Bronchial epithelial cell (primary cell): ENCODE measurements around the gene RAB40C. TPM values are rescaled to one million over a fixed set of nuclear protein-coding genes. Genes with fewer than 3 reads are reported as not detected.

Source experiments
- DNase-seq: peaks from one replicate; pipeline ENCODE4 v3.0.0-alpha.2; 2010; ENCODE audit warnings: low read depth
- FAIRE-seq: peaks from 2 replicates; lab custom pipeline; 2011; peaks lifted over from hg19 to GRCh38; lab: Jason Lieb, UNC
- H3K27me3 ChIP-seq: 2 replicates; pipeline ENCODE4 v1.5.1; 2011; ENCODE audit warnings: low read length; ENCODE audit not compliant: control insufficient read depth, insufficient read depth
- H3K36me3 ChIP-seq: 2 replicates; pipeline ENCODE4 v1.5.1; 2011; ENCODE audit warnings: low read length; ENCODE audit not compliant: control insufficient read depth, insufficient read depth
- H3K4me3 ChIP-seq: 2 replicates; pipeline ENCODE4 v1.5.1; 2011; ENCODE audit warnings: mild to moderate bottlenecking, low read depth, low read length, control low read depth
- CTCF ChIP-seq: IDR thresholded peaks from 2 replicates; pipeline ENCODE4 v1.5.1; 2011; ENCODE audit warnings: mild to moderate bottlenecking, moderate library complexity, low read length, control low read depth, inconsistent platforms; ENCODE audit not compliant: insufficient read depth, severe bottlenecking
- total RNA-seq: library from RNA; depleted of rRNA; stranded (reverse); fragments of >200 nt; gene quantifications from 2 replicates; pipeline ENCODE4 v1.2.1, GENCODE V29; 2014

Gene RAB40C
- total RNA-seq, 1 donor from 2014 or later, result 10.8 TPM

GRCh38 chr16:572865-573650, 16.8 kb upstream of the RAB40C start:
- Histone ChIP-seq H3K27me3 (no peaks in the 10 kb centered on the region), H3K4me3 (no peak overlapping the region), H3K36me3 (peaks cover 2% of the 10 kb centered on the region)
- FAIRE-seq, result no peak
- no peak for DNase-seq
- TF ChIP-seq CTCF, result no peak

GRCh38 chr16:574021-574760, 15.7 kb upstream of the RAB40C start:
- H3K4me3 ChIP-seq, result no peak overlapping the region
- no peak for TF ChIP-seq CTCF
- H3K36me3 ChIP-seq, result peaks cover 2% of the 10 kb centered on the region
- H3K27me3 ChIP-seq, result no peaks in the 10 kb centered on the region
- FAIRE-seq, result no peak
- DNase-seq, result no peak

DNA sequence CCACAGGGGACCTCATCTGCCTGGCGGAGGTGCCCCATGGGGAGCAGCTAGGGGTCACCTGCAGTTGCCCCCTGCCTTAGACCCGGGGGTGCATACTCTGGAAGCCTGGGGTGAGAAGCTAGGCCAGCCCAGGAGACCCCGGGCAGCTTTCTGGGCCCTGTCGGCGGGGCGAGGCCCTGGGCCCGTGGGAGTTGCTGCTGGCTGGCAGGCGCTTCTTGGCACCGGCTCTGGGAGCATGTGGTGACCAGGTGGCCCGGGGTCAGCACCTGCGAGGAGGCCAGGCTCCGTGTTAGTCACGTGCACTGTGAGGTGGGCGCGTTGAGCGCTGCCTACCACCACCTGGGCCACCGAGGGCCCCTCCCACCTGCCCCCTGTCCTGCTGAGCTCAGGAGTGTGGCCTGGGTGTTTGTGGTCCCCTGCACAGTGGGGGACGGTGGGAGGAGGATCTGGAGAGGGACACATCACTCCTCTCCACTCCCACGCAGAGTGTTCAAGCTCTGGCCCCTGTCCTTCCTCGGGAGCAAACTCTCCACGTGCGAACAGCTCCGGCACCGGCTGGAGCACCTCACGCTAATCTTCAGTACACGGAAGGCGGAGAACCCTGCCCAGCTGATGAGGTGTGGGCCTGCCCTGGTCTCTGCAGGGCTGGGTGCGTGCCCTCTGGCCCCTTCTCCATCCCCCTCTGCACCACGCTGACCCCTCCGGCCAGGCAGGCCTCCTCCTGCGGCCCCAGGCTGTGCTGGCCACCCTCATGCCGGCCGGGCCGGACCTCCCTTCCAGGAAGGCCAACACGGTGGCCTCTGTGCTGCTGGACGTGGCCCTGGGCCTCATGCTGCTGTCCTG, 14.3 kb upstream of the RAB40C start:
- DNase-seq, result no peak
- no peak for FAIRE-seq
- no peak for TF ChIP-seq CTCF
- Histone ChIP-seq H3K36me3 (peaks cover 4% of the 10 kb centered on the region), H3K4me3 (no peak overlapping the region), H3K27me3 (no peaks in the 10 kb centered on the region)

DNA sequence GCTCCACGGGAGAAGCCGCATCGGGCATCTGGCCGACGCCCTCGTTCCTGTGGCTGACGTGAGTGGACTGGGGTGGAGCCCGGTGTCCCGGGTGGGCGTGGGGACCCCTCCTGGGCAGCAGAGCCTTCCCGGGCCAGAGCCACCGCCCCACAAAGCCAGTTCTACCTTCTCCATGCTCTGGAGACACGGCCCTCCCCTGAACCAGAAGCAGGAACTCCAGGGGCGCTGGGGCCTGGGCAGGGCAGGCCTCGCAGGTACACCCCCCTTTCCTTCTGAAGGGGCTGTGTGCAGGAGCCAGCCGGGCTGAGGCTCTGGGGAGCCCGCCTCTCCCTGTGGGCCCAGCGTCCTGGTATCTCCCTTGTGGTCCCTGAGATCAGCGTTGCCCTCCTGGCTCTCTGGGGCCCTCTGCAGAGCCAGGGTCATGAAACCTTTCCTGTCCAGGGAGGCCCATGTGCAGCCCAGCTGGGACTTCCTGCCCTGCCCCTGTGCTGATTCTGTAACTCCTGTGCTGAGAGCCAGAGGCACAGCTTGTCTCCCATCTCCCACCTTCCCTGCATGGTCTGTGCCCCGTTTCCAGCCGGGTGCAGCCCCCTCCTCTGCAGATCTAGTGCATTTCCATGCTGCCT, 13.6 kb upstream of the RAB40C start:
- Histone ChIP-seq H3K36me3 (peaks cover 5% of the 10 kb centered on the region), H3K4me3 (no peak overlapping the region), H3K27me3 (no peaks in the 10 kb centered on the region)
- no peak for DNase-seq
- no peak for TF ChIP-seq CTCF
- FAIRE-seq, result no peak

DNA sequence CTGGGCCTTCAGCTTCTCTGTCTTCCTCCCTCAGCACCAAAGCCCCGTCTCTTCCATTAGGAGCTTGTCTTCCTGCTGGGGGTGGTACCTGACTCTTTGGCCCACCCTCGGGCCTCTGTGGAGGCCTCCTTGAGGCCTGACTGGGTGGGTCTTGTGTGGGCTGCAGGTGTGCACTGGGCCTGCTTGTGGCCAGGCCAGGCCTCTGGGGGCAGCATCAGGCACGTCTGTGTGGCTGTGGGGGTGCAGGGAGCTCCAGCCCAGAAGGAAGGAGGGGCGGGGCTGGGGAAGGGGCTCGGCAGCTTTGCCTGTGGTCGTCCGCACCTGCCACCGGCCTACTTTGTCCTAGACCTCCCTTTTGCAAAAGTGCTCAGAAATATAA, 13.1 kb upstream of the RAB40C start:
- DNase-seq (no peak), FAIRE-seq (no peak)
- H3K27me3 ChIP-seq, result no peaks in the 10 kb centered on the region
- TF ChIP-seq CTCF, result peak; percentile 12
- peaks cover 5% of the 10 kb centered on the region for H3K36me3 ChIP-seq
- no peak overlapping the region for H3K4me3 ChIP-seq
